ENCODE data around the gene ZNF385B.

ZNF385B gene

DNA sequence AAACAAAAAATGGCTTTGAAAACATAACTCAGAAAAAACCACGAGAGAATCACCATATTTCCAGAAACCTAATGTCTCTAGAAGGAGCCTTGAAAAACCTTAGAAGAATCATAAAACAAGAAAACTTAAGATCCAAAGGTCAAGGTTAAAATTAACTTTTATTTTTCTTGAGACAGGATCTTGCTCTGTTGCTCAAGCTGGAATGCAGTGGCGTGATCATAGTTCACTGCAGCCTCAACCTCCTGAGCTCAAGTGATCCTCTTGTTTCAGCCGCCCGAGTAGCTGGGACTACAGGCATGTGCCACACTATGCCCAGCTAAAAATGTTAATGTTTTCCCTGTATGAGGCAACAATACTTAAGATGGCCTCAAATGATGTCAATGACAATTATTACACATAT lies 342.6 kb downstream of the ZNF385B start:
- TF ChIP-seq, protein P1, sequence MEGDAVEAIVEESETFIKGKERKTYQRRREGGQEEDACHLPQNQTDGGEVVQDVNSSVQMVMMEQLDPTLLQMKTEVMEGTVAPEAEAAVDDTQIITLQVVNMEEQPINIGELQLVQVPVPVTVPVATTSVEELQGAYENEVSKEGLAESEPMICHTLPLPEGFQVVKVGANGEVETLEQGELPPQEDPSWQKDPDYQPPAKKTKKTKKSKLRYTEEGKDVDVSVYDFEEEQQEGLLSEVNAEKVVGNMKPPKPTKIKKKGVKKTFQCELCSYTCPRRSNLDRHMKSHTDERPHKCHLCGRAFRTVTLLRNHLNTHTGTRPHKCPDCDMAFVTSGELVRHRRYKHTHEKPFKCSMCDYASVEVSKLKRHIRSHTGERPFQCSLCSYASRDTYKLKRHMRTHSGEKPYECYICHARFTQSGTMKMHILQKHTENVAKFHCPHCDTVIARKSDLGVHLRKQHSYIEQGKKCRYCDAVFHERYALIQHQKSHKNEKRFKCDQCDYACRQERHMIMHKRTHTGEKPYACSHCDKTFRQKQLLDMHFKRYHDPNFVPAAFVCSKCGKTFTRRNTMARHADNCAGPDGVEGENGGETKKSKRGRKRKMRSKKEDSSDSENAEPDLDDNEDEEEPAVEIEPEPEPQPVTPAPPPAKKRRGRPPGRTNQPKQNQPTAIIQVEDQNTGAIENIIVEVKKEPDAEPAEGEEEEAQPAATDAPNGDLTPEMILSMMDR (IDR thresholded peaks at IDR 0.05; ENCODE audit: low read depth, low read length, missing control alignments) = no peak
- no peak for DNase-seq (ENCODE audit: low read depth)
- in situ Hi-C loops (cut with HindIII; ENCODE audit: low sequenced_read_pairs) = no loop called here
- H3K4me3 ChIP-seq (ENCODE audit: low read depth, low read length) = no peak overlapping the region

DNA sequence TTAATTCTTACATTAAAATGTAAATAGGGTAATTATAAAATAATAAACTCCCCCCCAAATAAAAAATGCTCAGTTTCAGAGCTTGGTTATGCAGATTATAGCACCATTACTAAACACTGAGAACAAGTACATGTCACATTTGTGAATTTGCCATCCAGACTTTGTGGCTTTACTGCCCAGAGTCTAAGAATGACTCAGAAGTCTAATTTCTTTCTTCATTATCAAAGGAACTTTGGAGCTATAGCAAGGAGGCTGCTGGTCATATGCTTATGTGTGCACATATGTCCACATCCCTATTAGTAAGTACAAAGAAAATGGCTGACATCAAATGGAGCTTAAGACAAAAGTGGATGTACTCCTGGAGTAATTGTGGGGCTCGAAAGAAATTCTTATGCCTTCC lies 348.2 kb downstream of the ZNF385B start:
- TF ChIP-seq, protein P1 (IDR thresholded peaks at IDR 0.05; ENCODE audit: low read depth, low read length, missing control alignments) = no peak
- no peak for DNase-seq (ENCODE audit: low read depth)
- no peak overlapping the region for H3K4me3 ChIP-seq (ENCODE audit: low read depth, low read length)
- in situ Hi-C loops (cut with HindIII; ENCODE audit: low sequenced_read_pairs) = no loop called here

DNA sequence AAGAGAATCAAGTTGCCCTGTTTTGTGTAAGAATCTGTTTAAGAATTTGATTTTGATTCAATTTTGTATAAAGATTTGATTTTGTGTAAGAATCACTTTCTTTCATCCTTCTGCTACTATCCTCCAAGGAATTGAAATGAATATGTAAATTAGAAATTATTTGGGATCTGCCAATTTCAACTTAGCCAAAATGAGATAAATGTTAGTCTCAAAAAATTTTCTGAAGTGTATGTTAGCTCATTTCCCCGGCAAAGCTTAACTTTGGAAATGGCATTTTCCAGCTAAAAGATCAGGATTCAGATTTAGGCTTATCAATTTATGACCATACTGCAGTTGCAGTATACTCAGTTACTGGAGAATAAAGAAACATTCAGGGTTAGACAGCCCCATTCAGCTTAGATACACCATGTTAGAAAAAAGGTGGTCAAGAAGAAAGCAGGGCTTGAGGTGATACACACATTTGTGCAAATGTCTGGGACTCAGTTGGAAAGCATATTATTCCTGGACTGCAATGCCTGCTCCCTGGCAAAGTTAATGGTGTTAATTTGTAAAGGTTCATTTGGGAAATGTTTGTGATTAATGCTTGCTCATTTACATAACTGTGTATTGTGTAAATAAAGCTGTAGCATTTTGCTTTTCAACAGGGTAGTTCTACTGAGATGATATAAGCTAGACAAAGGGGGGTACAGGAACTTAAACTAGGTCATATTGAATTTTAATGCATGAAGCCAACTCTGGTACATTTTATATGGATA lies 349.0 kb downstream of the ZNF385B start:
- no peak for DNase-seq (ENCODE audit: low read depth)
- TF ChIP-seq, protein P1 (IDR thresholded peaks at IDR 0.05; ENCODE audit: low read depth, low read length, missing control alignments) = no peak
- H3K4me3 ChIP-seq (ENCODE audit: low read depth, low read length) = no peak overlapping the region
- in situ Hi-C loops (cut with HindIII; ENCODE audit: low sequenced_read_pairs) = no loop called here

DNA sequence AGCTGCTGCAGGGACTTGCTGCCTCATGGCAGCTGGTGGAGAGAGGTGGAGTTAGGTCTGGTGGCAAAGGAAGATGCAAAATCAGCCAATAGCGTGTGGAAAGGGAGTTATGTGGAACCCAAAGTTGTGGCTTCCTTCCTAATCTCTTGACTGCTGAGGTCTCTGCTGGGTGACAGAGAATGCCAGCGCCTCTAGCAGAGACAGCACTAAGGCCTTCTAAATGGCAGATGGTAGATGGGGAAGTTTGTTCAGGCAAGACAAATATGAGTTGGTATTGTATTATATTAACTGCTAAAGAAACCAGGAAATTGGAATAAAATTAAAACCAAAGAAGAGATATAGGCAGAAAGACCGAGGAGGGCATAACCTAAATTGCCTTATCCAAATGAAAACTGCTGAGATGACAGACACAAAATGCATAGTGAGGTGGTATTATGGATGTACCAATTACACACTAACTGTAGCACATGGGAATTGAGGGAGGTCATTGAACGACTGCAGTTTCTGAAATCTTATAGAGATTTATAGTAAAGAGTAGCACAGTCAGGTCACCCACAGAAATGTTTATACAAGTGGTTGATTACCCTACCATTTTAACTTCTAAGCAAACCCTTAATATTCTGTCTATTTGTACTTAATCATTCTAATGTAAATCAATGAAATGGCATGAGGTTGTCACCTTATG lies 350.2 kb downstream of the ZNF385B start:
- DNase-seq (ENCODE audit: low read depth) = no peak
- H3K4me3 ChIP-seq (ENCODE audit: low read depth, low read length) = no peak overlapping the region
- TF ChIP-seq, protein P1 (IDR thresholded peaks at IDR 0.05; ENCODE audit: low read depth, low read length, missing control alignments) = no peak
- in situ Hi-C loops (cut with HindIII; ENCODE audit: low sequenced_read_pairs) = no loop called here

DNA sequence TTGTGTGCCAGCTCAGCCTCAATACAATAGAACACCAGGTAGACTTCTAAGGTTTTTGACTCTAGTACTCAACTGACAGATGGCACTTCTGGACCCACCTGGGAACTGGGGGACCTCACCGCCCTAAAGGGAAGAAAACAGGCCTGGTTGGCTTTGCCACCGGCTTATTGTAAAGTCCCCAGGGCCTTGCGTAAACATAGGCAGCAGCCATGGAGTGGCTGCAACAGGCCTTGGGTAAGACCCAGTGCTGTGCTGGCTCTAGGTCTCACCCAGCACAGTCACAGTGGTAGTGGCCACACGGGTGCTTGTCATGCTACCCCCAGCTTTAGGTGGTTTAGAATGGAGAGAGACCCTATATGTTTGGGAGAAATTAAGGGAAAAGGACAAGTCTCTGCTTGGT lies 366.1 kb downstream of the ZNF385B start:
- no peak overlapping the region for H3K4me3 ChIP-seq (ENCODE audit: low read depth, low read length)
- no peak for DNase-seq (ENCODE audit: low read depth)
- in situ Hi-C loops (cut with HindIII; ENCODE audit: low sequenced_read_pairs) = no loop called here
- TF ChIP-seq, protein P1 (IDR thresholded peaks at IDR 0.05; ENCODE audit: low read depth, low read length, missing control alignments) = no peak

DNA sequence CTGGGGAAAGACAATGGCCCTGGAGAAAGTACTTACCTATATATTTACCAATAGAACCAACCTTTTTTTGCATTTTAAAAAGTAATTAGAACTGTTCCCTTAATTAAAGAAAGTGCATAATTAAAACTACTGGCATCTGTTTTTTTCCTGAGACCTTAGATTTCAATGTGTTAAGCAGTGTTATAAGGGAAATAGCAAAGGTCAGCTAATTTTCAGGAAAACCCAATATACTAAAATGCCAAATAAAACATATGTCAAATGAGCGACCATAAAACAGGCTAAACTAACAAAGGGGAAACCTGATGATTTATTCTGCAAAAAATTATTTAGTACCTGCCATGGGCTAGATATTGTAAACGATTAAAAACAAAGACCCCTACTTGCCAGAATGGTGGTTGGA lies 372.8 kb downstream of the ZNF385B start:
- in situ Hi-C loops (cut with HindIII; ENCODE audit: low sequenced_read_pairs) = no loop called here
- DNase-seq (ENCODE audit: low read depth) = no peak
- H3K4me3 ChIP-seq (ENCODE audit: low read depth, low read length) = no peak overlapping the region
- TF ChIP-seq, protein P1 (IDR thresholded peaks at IDR 0.05; ENCODE audit: low read depth, low read length, missing control alignments) = no peak

Measured in astrocyte of the cerebellum (primary cell).